ENCODE results near the gene FCAMR. TPM values are rescaled to one million over a fixed set of nuclear protein-coding genes. Genes with fewer than 3 reads are reported as not detected.
A peak's percentile ranks its signal among the peaks of the same experiment; 100 is the strongest.

The FCAMR gene
- polyA plus RNA-seq, result not detected in 3 replicates
- not detected for polyA plus RNA-seq (2011; ENCODE audit: low read depth)
- not detected in 2 replicates for polyA plus RNA-seq (2011; cell fraction: cytosol; rRNA removed)
- polyA plus RNA-seq (2011; cell fraction: nucleus; rRNA removed), result not detected in 2 replicates
- not detected in 2 replicates for polyA plus RNA-seq (2012; ENCODE audit: low replicate concordance)
- polyA minus RNA-seq, result not detected in 3 replicates
- polyA minus RNA-seq (2011; cell fraction: cytosol; rRNA and poly(A)+ RNA removed), result not detected
- polyA minus RNA-seq (2011; cell fraction: nucleus; rRNA and poly(A)+ RNA removed), result not detected in 2 replicates

DNA sequence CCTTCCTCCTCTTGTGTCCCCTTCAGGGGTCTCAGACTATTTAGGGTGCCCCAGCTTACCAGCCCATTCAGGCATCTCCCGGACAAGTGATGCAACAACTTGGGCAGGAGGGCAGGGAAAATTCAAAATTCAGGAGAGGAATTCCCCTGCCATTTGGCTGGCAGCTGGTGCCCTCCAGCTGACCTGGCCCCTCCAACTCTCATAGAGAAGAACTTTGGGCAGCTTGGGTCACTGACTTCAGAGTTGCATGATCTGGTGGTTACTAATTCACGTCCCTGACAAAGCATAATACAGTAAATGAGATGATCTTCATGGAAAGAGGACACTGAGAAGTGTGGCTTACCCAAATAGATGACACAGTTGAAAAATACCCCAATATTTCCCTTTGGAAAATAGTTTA, at the start of gene FCAMR:
FCAMR (minus strand) TSS at position 15 of the 400 bp plus-strand sequence. CDS start 335 bp downstream, outside the sequence.
- peaks cover 21% of the 10 kb centered on the region for H3K27me3 ChIP-seq (ENCODE audit: control insufficient read depth, extremely low read depth, insufficient read depth, low read length)

GRCh38 chr1:207019661-207020060, 49.4 kb upstream of the FCAMR start:
- H3K4me1 ChIP-seq (ENCODE audit: control insufficient read depth, extremely low read depth, insufficient read depth, low read length), result peaks cover 79% of the 10 kb centered on the region

More for the DNA sequence above, at the start of gene FCAMR:
- DNase-seq (ENCODE audit: low read depth, low spot score), result no peak
- FAIRE-seq, result no peak
- Histone ChIP-seq H3K9me3 (ENCODE audit: control insufficient read depth, low read depth, low read length) (no peaks in the 10 kb centered on the region), H3K9ac (ENCODE audit: control insufficient read depth, extremely low read depth, insufficient read depth, low read length) (no peak within 1 kb of the TSS), H2AFZ (ENCODE audit: control insufficient read depth, low read length) (no peak within 1 kb of the TSS), H3K4me2 (ENCODE audit: control insufficient read depth, extremely low read depth, insufficient read depth, low read depth, low read length) (no peak within 1 kb of the TSS), H3K36me3 (ENCODE audit: control insufficient read depth in 2 of 2, extremely low read depth in 1 of 2, insufficient read depth in 2 of 2, low read length in 2 of 2) (no peaks in the 10 kb centered on the region), H3K4me1 (ENCODE audit: control insufficient read depth, extremely low read depth, insufficient read depth, low read length) (no peaks in the 10 kb centered on the region), H3K27ac (ENCODE audit: control insufficient read depth, insufficient read depth, low read length) (no peak within 1 kb of the TSS), H3K9me1 (ENCODE audit: control insufficient read depth, extremely low read depth, insufficient read depth, low read length) (no peaks in the 10 kb centered on the region), H3K4me3 (ENCODE audit: control insufficient read depth in 2 of 3, extremely low read depth in 1 of 3, insufficient read depth in 2 of 3, low read depth in 1 of 3, low read length in 3 of 3) (no peak within 1 kb of the TSS), H4K20me1 (ENCODE audit: control insufficient read depth, extremely low read depth, insufficient read depth, low read length) (no peaks in the 10 kb centered on the region), H3K79me2 (ENCODE audit: control insufficient read depth, insufficient read depth, low read length) (no peaks in the 10 kb centered on the region)
- dilution Hi-C loops (cut with MboI; ENCODE audit: extremely low pct_ligation_motif_present, low sequenced_read_pairs), result no loop called here
- no peak for TF ChIP-seq EZH2 (IDR thresholded peaks at IDR 0.05; ENCODE audit: low read length)
- no peak for TF ChIP-seq CTCF (optimal IDR thresholded peaks at IDR 0.05 in 1 of 3, IDR thresholded peaks at IDR 0.05 in 1 of 3, conservative IDR thresholded peaks at IDR 0.05 in 1 of 3; ENCODE audit: extremely low read depth in 1 of 3, insufficient read depth in 2 of 3, low read length in 3 of 3)

More at GRCh38 chr1:207019661-207020060, 49.4 kb upstream of the FCAMR start:
- Histone ChIP-seq H3K27me3 (ENCODE audit: control insufficient read depth, extremely low read depth, insufficient read depth, low read length) (no peaks in the 10 kb centered on the region), H3K36me3 (ENCODE audit: control insufficient read depth in 2 of 2, extremely low read depth in 1 of 2, insufficient read depth in 2 of 2, low read length in 2 of 2) (peaks cover 18 to 32% of the 10 kb centered on the region in 2 experiments), H3K79me2 (ENCODE audit: control insufficient read depth, insufficient read depth, low read length) (peaks cover 6% of the 10 kb centered on the region), H3K27ac (ENCODE audit: control insufficient read depth, insufficient read depth, low read length) (peak overlapping the region; percentile 97), H3K9ac (ENCODE audit: control insufficient read depth, extremely low read depth, insufficient read depth, low read length) (peak overlapping the region; percentile 93), H3K9me1 (ENCODE audit: control insufficient read depth, extremely low read depth, insufficient read depth, low read length) (no peaks in the 10 kb centered on the region), H3K9me3 (ENCODE audit: control insufficient read depth, low read depth, low read length) (no peaks in the 10 kb centered on the region), H3K4me3 (ENCODE audit: control insufficient read depth in 2 of 3, extremely low read depth in 1 of 3, insufficient read depth in 2 of 3, low read depth in 1 of 3, low read length in 3 of 3) (no peak overlapping the region), H2AFZ (ENCODE audit: control insufficient read depth, low read length) (no peak overlapping the region), H4K20me1 (ENCODE audit: control insufficient read depth, extremely low read depth, insufficient read depth, low read length) (no peaks in the 10 kb centered on the region), H3K4me2 (ENCODE audit: control insufficient read depth, extremely low read depth, insufficient read depth, low read depth, low read length) (peak overlapping the region; percentile 42)
- TF ChIP-seq CTCF (optimal IDR thresholded peaks at IDR 0.05 in 1 of 3, IDR thresholded peaks at IDR 0.05 in 1 of 3, conservative IDR thresholded peaks at IDR 0.05 in 1 of 3; ENCODE audit: extremely low read depth in 1 of 3, insufficient read depth in 2 of 3, low read length in 3 of 3) (no peak), EZH2 (IDR thresholded peaks at IDR 0.05; ENCODE audit: low read length) (no peak)
- FAIRE-seq, result no peak
- dilution Hi-C loops (cut with MboI; ENCODE audit: extremely low pct_ligation_motif_present, low sequenced_read_pairs), result no loop called here
- no peak for DNase-seq (ENCODE audit: low read depth, low spot score)

Data from keratinocyte (primary cell).